ENCODE results near the gene OPN1MW3.
A peak's percentile ranks its signal among the peaks of the same experiment; 100 is the strongest.

Gene OPN1MW3

DNA sequence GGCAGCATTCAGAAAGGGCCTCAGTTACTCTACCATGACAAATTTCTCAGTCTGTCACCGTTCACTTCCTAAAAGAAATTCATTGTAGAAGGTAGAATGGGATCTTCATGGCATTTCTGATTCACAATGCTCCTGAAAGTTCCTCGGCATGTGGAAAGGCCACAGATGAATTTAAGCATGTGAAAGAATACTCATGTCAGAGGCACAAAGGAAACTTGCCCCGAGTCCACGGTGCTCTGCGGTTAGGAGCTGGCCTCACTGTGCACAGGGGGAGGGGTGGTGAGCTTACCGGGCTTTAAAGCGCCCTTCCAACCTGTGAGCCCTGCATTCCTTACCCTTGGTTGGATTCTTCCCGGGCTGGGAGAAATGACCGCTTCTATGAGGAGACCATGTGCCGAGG is 47.5 kb downstream of the OPN1MW3 start:
- no peak overlapping the region for H3K4me3 ChIP-seq (ENCODE audit: control insufficient read depth, low read depth, low read length)
- DNase-seq (ENCODE audit: low read depth) = no peak
- no peak for TF ChIP-seq CTCF (conservative IDR thresholded peaks at IDR 0.05; ENCODE audit: control insufficient read depth, insufficient read depth, low read depth, low read length)

DNA sequence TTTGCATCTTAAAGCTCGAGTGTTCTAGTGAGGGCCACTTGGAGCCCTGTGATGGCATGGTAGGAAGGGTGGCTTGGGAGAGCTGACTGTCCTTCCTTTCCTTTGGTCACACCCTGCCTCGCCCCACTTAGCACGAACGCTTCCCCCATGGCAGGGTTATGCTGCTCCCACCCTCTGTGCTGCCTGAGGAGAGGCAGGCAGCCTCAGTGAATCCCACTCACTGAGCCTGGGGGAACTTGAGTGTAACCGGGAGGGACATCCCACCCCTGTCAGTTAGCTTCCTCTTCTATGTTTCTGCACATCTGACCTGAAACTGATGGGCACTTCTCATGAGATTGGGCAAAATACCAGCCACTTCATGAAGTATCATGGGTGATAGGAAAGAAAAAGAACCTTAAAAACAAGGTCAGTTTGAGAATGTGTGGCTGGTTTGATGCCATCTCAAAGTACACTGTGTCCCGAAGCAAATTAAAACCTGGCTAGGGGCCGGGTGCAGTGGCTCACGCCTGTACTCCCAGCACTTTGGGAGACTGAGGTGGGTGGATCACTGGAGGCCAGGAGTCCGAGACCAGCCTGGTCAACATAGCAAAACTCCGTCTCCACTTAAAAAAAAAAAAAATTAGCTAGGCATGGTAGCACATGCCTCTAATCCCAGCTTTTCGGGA is 48.3 kb downstream of the OPN1MW3 start:
- H3K4me3 ChIP-seq (ENCODE audit: control insufficient read depth, low read depth, low read length) = no peak overlapping the region
- no peak for DNase-seq (ENCODE audit: low read depth)
- TF ChIP-seq CTCF (conservative IDR thresholded peaks at IDR 0.05; ENCODE audit: control insufficient read depth, insufficient read depth, low read depth, low read length) = no peak

- DNase-seq (ENCODE audit: low read depth) = peak; percentile 13
- H3K4me3 ChIP-seq (ENCODE audit: control insufficient read depth, low read depth, low read length) = no peak overlapping the region
- no peak for TF ChIP-seq CTCF (conservative IDR thresholded peaks at IDR 0.05; ENCODE audit: control insufficient read depth, insufficient read depth, low read depth, low read length)
These were observed 49.8 kb downstream of the OPN1MW3 start for GRCh38 chrX:154307202-154307601.

GRCh38 chrX:154308108-154308946 is 50.9 kb downstream of the OPN1MW3 start:
- peak; percentile 36 for DNase-seq (ENCODE audit: low read depth)
- TF ChIP-seq CTCF (conservative IDR thresholded peaks at IDR 0.05; ENCODE audit: control insufficient read depth, insufficient read depth, low read depth, low read length) = peak; percentile 66
- H3K4me3 ChIP-seq (ENCODE audit: control insufficient read depth, low read depth, low read length) = no peak overlapping the region

DNA sequence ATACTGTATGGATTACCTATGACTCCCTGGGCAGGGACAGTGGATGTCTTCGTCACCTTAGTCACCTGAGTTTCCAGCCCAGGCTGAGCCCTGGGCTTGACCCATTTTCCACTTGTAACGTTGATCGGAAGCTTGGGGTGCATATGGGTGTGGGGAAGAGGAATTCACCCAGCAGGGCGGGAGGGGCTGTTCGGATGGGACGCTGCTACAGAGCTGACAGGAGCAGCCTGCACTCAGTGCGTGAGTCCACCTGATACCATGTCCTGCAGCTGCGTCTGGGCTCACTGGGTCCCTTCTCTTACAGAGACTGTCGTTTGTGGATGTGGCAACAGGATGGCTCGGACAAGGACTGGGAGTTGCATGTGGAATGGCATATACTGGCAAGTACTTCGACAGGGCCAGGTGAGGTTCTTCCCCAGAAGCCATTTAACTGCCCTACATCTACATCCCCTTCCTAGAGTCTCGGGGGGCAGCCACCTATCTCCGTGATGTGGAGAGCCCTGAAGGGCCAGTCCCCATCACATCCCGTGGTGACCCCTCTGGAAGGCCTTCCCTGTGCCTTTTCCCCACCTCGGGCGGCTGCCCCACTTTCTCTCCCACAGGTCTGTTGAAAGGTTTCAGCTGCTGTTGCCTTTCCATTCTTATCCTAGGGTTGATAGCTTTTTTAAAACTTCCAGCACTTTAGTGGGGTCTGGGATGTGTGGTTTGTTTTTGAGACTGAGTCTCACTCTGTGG is 51.8 kb downstream of the OPN1MW3 start:
- H3K4me3 ChIP-seq (ENCODE audit: control insufficient read depth, low read depth, low read length) = no peak overlapping the region
- TF ChIP-seq CTCF (conservative IDR thresholded peaks at IDR 0.05; ENCODE audit: control insufficient read depth, insufficient read depth, low read depth, low read length) = no peak
- DNase-seq (ENCODE audit: low read depth) = no peak

DNA sequence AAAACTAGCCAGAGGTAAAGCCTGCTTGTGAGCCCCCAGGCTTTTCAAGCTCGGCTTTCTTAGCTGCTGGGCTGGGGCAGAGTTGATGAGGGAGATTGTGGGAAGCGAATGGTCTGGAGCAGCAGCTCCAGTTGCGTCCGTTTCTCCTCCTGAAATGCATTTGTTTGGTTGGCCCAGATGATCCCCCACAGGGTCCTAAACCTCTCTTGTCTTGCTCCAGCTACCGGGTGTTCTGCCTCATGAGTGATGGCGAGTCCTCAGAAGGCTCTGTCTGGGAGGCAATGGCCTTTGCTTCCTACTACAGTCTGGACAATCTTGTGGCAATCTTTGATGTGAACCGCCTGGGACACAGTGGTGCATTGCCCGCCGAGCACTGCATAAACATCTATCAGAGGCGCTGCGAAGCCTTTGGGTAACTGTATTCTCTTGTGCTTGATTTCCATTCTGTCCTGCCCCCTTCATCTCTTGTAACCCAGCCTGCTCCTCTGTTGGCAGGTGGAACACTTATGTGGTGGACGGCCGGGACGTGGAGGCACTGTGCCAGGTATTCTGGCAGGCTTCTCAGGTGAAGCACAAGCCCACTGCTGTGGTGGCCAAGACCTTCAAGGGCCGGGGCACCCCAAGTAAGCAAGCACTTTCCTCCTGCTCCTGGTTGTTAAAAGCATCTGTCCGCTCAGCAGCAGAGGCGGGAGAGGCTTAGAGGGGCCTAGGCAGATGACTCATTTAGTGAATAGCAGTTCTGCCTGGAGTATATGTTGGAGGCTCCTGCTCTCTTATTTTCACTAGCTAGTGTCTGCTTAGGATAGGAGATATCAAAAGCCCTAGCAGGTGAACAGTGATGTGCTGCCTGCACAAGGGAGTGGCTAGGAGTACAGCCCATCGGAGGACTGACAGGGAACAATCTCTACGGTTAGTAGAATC is 53.5 kb downstream of the OPN1MW3 start:
- no peak for DNase-seq (ENCODE audit: low read depth)
- no peak for TF ChIP-seq CTCF (conservative IDR thresholded peaks at IDR 0.05; ENCODE audit: control insufficient read depth, insufficient read depth, low read depth, low read length)
- no peak overlapping the region for H3K4me3 ChIP-seq (ENCODE audit: control insufficient read depth, low read depth, low read length)
